HG02943 (cell line): ENCODE results near the gene MAPK13.

Source experiments
- ATAC-seq: cut with Tn5 transposase; IDR thresholded peaks from one replicate; pipeline ENCODE4 v1.9.1; 2021; ENCODE audit warnings: mild to moderate bottlenecking, low read depth, moderate library complexity; ENCODE audit not compliant: unreplicated experiment

MAPK13 gene

GRCh38 chr6:36142971-36143838, 12.9 kb downstream of the MAPK13 start:
- ATAC-seq, result no peak

- ATAC-seq, result no peak
Measured at GRCh38 chr6:36145495-36145894, 15.2 kb downstream of the MAPK13 start.

GRCh38 chr6:36147294-36147693, 17.0 kb downstream of the MAPK13 start:
- ATAC-seq, result no peak

GRCh38 chr6:36149476-36149875, 19.2 kb downstream of the MAPK13 start:
- no peak for ATAC-seq

GRCh38 chr6:36150283-36150682, 20.0 kb downstream of the MAPK13 start:
- ATAC-seq, result no peak

- ATAC-seq, result no peak
Measured at GRCh38 chr6:36154286-36154685, 24.0 kb downstream of the MAPK13 start.

GRCh38 chr6:36155662-36156061, 25.3 kb downstream of the MAPK13 start:
- ATAC-seq, result no peak

- ATAC-seq, result no peak
Measured at GRCh38 chr6:36160147-36160760, 29.9 kb downstream of the MAPK13 start.

- no peak for ATAC-seq
Measured at GRCh38 chr6:36169023-36170007, 39.0 kb downstream of the MAPK13 start.

GRCh38 chr6:36170704-36171103, 40.4 kb downstream of the MAPK13 start:
- no peak for ATAC-seq

GRCh38 chr6:36171573-36171972, 41.3 kb downstream of the MAPK13 start:
- no peak for ATAC-seq

GRCh38 chr6:36177166-36177565, 46.9 kb downstream of the MAPK13 start:
- no peak for ATAC-seq

- ATAC-seq, result no peak
Measured at GRCh38 chr6:36178544-36178943, 48.2 kb downstream of the MAPK13 start.

- no peak for ATAC-seq
Measured at GRCh38 chr6:36180126-36180525, 49.8 kb downstream of the MAPK13 start.

- no peak for ATAC-seq
Measured at GRCh38 chr6:36184311-36184710, 54.0 kb downstream of the MAPK13 start.

- ATAC-seq, result no peak
Measured at GRCh38 chr6:36186199-36186598, 55.9 kb downstream of the MAPK13 start.

- ATAC-seq, result no peak
Measured at GRCh38 chr6:36187446-36187845, 57.1 kb downstream of the MAPK13 start.
